Activated CD8-positive, alpha-beta memory T cell treated with anti-CD3 and anti-CD28 coated beads, Interleukin-2, amount 50 U/mL, for 48 hours (primary cell): Measurements from ENCODE around the gene TNFRSF18.

Experiments
- DNase-seq: peaks from one replicate; pipeline ENCODE4 v3.0.0-alpha.2; 2020

TNFRSF18 gene

DNA sequence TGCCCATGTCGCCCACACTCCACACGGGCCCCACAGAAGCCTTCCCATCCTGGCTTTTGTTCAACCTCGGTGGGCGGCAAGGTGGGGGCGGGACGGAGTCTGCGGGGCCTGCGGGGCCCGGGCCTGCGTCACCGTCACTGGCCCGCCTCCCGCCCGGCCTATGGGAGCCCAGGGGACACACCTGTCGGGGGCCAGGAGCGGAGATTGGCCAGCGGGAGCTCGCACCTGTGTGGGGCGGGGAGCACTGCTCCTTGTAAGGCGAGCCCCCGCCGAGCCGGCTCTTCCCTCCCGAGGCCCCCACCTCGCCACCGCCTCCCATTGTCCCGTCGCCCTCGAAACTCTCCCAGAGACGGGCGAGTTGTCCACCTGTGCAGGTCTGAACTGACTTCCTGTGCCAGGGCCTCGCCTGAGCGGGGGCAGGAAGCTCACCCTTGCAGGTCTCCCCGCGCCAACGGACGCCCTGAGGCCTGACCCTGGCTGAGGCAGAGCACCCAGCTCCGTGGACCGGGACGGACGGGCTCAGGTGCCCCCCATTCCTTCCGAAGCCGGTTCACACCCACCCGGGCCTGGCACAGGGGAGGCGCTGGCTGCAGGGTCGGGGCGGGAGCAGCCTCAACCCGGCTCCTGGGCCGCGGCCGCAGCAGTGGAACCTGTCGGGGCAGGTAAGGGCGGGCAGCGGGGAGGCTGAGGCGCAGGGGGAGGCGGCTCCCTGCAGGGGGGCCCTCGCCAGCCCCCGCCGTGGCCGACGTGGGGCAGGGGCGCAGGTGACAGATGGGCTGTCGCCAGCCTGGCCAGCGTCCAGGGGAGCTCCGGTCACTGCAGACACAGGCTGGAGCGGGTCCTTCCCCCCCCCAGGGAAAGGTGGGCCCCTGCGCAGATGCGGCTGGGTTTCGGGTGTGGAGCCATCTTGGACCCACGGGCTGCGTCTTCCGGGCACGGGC lies 43.5 kb downstream of the TNFRSF18 start:
- DNase-seq, result no peak

GRCh38 chr1:1161683-1162079 lies 44.7 kb downstream of the TNFRSF18 start:
- no peak for DNase-seq

DNA sequence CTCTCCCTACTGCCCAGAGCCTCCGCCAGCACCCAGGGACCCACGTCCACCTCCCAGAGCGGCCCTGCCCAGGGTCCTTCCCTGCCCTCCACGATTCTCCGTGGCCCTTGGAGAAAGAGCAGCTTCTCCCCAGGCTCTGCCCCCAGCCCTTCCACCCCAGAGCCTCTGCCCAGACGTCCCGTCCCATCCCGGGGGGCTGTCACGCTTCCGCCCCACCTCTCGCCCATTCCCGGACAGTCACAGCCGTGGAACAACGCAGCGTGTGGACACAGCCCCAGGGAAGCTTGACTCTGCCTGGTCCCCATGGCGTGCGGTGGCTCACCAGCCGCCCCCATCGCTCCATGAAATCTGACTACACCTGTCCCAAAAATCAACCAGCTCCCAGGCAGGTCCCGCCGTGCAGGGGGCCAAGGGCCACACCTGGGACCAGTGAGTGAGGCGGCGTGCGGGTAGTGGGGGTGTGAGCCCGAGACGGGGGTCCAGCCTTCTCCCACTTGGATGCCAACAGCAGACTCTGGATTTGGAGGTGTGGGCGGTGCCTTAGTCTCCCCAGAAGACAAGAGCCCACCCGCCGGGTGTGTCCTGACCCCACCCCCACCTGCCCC lies 45.2 kb downstream of the TNFRSF18 start:
- no peak for DNase-seq

DNA sequence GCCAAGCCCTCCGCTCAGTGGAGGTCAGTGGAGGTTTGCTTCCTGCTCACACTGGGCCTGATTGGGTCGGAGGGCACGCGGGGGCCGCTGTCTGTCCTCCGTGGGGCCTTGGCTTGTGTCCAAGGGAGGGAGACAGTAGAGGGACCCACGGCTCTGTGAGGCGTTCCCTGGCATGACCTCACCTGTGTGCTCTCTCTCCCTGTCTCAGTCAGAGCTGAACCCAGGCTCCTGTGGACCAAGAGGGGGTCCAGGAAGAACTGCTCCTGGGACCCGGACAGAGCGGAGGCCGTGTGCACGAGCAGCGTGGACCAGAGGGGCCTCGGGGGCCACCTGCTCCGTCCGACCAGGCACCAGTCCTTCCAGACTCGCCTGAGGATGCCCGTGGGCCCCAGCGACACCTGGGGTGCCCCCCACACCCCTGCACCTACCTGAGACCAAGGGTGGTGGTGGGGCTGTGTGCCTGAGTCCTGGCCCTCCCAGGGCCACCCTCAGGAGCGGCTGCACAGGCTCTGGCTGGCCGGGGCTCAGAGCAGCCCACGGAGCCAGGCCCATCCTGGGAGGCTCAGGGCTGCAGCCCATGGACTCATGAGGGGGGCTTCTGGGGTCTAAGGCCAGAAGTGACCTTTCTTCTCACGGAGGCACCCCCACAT lies 46.0 kb downstream of the TNFRSF18 start:
- no peak for DNase-seq

DNA sequence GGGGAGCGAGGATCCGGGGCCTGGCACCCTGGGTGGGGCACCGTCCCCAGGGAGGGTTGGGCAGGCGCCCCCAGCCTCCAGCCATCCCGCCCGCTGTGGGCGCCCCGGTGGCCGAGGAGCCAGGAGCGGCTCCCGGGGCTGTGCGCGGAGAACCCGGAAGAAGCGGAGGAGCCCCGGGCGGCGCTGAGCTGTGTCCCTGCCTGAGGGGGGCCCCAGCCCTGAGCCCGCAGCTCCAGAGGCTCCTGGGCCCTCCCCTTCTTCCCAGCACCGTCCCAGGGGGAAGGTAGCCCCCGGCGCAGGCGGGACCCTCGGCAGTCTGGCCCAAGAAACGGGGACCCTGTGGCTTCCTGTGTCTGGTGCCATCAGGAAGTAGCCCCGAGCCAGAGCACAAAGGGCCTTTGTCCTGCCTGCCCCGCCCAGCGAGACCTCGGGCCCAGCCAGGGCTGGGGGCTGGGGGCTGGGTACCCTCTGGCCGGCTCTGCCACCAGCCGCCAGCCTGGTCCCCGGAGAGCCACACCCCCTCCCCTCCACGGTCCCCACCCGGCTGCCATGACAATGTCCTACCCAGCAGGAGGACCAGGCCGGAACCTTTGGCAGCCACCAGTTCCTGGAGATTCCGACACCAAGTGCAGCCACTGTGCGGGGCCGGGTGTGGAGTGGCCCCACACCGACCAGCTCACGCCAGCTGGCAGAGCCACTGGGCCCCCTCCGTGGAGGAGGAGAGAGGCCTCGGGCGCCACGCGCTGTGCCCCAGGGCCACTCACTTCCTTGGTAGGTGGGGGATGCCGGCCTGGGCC lies 48.3 kb downstream of the TNFRSF18 start:
- peak; percentile 69 for DNase-seq

DNA sequence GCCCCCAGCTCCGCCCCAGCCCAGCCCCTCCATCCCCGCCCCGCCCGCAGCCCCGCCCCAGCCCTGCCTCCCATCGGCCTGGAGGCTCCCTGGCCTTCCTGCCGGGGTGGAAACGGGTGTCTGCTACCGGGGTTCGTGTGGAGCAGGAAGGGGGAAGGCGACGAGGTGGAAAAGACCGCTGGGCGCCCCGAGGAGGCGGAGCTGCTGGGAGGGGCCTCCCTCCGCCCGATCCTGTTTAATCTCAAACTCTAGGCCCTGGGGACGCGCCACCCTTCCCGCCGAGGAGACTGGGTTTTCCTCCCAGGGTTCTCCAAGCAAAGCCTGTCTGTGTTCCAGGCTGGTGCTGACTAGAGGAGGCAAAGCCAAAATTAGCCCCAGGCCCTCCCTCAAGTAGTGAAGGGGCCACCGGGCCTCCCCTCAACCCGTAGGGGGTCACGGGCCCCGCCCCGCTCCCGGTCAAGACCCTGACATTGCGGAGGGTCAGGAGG lies 48.9 kb downstream of the TNFRSF18 start:
- peak; percentile 80 for DNase-seq

GRCh38 chr1:1157033-1157365 lies 49.4 kb downstream of the TNFRSF18 start:
- DNase-seq, result no peak

DNA sequence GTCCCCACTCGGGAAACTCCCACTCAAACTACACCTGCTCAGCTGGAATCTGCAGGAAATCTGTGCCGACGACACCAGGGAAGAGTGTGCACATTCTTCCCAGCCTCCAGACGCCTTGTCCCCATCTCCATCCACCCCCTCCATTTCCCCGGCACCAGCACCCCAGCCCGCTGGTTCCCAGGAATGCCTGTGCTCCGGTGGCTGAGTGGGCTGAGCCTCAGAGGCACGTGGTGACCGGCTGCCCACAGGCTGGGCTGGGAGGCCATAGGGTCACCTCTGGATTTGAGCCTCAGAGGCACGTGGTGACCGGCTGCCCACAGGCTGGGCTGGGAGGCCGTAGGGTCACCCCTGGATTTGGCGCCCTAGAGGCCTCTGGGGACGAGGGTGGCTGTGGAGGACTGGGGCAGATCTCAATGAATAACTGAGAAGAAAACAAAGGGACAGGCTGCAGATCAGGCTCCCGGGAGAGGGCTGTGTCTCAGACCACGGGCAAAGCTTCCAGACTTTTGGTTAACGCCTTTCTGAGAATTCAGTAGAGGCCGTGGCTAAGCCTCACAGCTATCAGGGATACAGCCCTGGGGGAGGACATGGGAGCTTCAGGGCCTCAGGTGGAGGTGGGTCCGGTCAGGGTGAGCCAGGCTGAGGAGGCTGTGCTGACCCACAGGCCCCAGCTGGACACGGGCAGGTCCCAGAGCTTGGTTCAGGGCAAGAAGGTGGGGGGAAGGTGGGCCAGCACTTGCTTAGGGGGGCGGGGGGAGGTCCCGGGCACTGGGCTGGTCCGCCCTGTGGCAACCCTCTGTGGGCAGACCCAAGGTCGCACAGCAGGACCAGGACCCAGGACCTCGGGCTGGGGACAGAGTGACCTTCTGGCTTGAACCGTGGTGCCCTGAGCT lies 50.0 kb downstream of the TNFRSF18 start:
- no peak for DNase-seq

DNA sequence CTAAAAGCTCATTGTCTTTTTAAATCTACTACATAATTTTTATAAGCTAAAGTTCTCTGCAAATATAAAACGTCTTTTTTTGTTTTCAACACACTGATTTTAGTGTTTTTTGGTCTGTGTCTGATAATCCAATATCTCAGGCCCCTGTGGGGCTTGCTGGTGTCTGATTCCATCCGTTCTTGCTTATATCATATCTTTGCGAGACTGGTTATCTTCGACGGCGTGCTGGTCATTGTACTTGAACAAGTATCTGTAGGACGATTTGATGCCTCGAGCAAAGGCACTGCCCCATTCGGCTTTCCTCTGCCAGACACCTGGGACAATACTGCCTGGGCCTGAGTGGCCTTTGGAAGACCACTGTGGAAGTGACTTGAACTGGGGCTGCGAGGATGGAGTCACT lies 51.1 kb downstream of the TNFRSF18 start:
- no peak for DNase-seq

DNA sequence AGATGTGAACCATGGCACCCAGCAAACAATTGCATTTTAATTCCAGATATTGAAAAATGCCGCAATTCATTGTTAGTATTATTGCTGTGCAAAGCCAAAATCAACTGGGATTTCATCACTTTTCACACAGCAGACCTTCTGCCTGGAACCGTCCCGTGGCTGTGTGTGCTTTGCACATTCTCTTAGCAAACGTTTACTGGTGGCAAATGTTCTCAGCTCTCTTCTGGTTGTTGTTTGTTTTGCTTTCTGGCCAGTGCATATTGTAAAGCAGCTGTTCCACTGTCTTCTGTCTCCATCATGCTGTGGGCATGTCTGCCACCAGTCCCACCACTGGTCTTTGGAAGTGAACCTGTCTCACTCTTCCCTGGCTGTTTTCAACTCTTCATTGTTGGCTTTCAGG lies 52.5 kb downstream of the TNFRSF18 start:
- no peak for DNase-seq
